Panc1 (cell line): ENCODE results near the gene MS4A3. TPM values are rescaled to one million over a fixed set of nuclear protein-coding genes. Genes with fewer than 3 reads are reported as not detected.
"Not testable (repeated sequence)": the region's sequence is repeated elsewhere in the genome, so short reads cannot be mapped to it uniquely, and the experiment has no call there.

Experiments
- ATAC-seq: fragments of 200-7000 bp; cut with Tn5 transposase; 2 replicates; pipeline ENCODE4 v1.9.1; 2020; ENCODE audit warnings: mild to moderate bottlenecking, moderate library complexity
- BruUV-seq: library from RNA; stranded (reverse); fragments of 400-500 nt; replicated peaks from 2 replicates; lab custom pipeline; 2021; lab: Mats Ljungman, UMichigan
- CTCF ChIA-PET: fragments of 300-600 bp; sonication (Branson Sonifier 250); formaldehyde crosslinking; loops from one replicate; lab custom pipeline; 2022; ENCODE audit warnings: antibody characterized with exemption; lab: Charles Lee
- POLR2A ChIA-PET: fragments of 300-600 bp; sonication (Branson Sonifier 250); formaldehyde crosslinking; loops from one replicate; lab custom pipeline; 2022; ENCODE audit warnings: antibody characterized with exemption; lab: Charles Lee
- DNase-seq: peaks from one replicate; pipeline ENCODE4 v3.0.0-alpha.2; 2010; ENCODE audit warnings: low read depth, low spot score
- H3K27ac ChIP-seq: 2 replicates; pipeline ENCODE4 v1.5.1; 2011; ENCODE audit warnings: mild to moderate bottlenecking, low read length, inconsistent platforms
- H3K27me3 ChIP-seq: fragments of 200-500 bp; sonication (Bioruptor generic); 2 replicates; pipeline ENCODE4 v1.6.0; 2014; ENCODE audit warnings: low read length, inconsistent platforms; ENCODE audit not compliant: control insufficient read depth, insufficient read depth
- H3K36me3 ChIP-seq: fragments of 200-500 bp; sonication (Bioruptor generic); 2 replicates; pipeline ENCODE4 v1.5.1; 2014; ENCODE audit warnings: inconsistent platforms, mild to moderate bottlenecking, low read length, moderate library complexity; ENCODE audit not compliant: control insufficient read depth, insufficient read depth
- H3K4me1 ChIP-seq: 2 replicates; pipeline ENCODE4 v1.5.1; 2011; ENCODE audit warnings: inconsistent platforms, mild to moderate bottlenecking, low read length, moderate library complexity; ENCODE audit not compliant: control insufficient read depth, insufficient read depth
- H3K4me3 ChIP-seq, 2 experiments: 2 replicates each; pipeline ENCODE4 v1.5.1; 2011 to 2012; ENCODE audit warnings: low read depth in 2 of 2, low read length in 2 of 2, mild to moderate bottlenecking in 2 of 2, inconsistent platforms in 1 of 2, moderate library complexity in 1 of 2
- H3K9me3 ChIP-seq: fragments of 200-500 bp; sonication (Bioruptor generic); 2 replicates; pipeline ENCODE4 v1.5.1; 2014; ENCODE audit warnings: low read depth, mild to moderate bottlenecking, inconsistent platforms, low read length, moderate library complexity; ENCODE audit not compliant: control insufficient read depth, insufficient read depth
- POLR2AphosphoS5 ChIP-seq: IDR thresholded peaks from 2 replicates; pipeline ENCODE4 v1.6.1; 2012; ENCODE audit warnings: mild to moderate bottlenecking, low read depth, low read length, moderate library complexity
- SIN3A ChIP-seq: IDR thresholded peaks from 2 replicates; pipeline ENCODE4 v1.6.1; 2012; ENCODE audit warnings: low read depth, mild to moderate bottlenecking, low read length, moderate library complexity, borderline replicate concordance; ENCODE audit not compliant: insufficient read depth
- TCF7L2 ChIP-seq: IDR thresholded peaks from 2 replicates; pipeline ENCODE4 v1.6.1; 2011; ENCODE audit warnings: mild to moderate bottlenecking, low read depth, low read length, inconsistent platforms
- in situ Hi-C: cut with HindIII; loops from 2 replicates; pipeline ENCODE4 v1.10.0; 2016; ENCODE audit warnings: low sequenced_read_pairs, low pct_unique_long_range_greater_than_20kb
- intact Hi-C: fragments of 100-400 bp; cut with micrococcal nuclease; formaldehyde crosslinking; loops from one replicate; pipeline ENCODE4 v1.10.0; 2022; ENCODE audit not compliant: unreplicated experiment
- total RNA-seq: library from RNA; stranded (reverse); gene quantifications from one replicate; pipeline ENCODE4 v1.2.1, GENCODE V29; 2021; ENCODE audit not compliant: unreplicated experiment
- TF ChIP-seq, protein P1 (sequence below): fragments of 450-650 bp; IDR thresholded peaks from 2 replicates; pipeline ENCODE4 v1.5.1; 2017; ENCODE audit warnings: mild to moderate bottlenecking
- TF ChIP-seq, protein P2 (sequence below), 2 experiments: IDR thresholded peaks; 2 replicates each; pipeline ENCODE4 v1.6.1; 2011 to 2012; ENCODE audit warnings: low read depth in 2 of 2, control low read depth in 1 of 2, low read length in 1 of 2, mild to moderate bottlenecking in 1 of 2, moderate library complexity in 1 of 2; ENCODE audit not compliant: insufficient read depth in 1 of 2

Gene MS4A3
- total RNA-seq, 1 experiment from 2014 or later, result 0.13 TPM

DNA sequence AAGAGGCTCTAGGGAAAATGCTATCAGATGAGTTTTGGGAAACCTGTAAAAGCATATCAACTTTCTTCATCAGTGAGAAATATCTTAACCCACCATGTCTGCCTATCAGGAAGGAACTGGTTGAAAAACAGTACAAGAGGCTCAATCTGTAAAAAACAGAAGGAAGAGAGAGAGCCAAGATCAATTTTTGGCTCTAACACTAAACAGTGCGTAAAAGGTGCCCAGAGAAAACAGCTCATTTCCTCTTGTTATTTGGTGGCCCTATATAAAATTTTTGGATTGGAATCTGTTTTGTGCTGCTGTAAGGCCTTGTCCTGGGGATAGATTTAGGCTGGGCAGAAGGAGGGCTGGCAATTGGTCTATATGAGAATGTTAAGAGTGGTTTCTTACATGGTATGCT is 44.1 kb downstream of the MS4A3 start:
- ChIA-PET POLR2A (no interaction called here), CTCF (no interaction called here)
- intact Hi-C loops (no loop called here), in situ Hi-C loops (no loop called here)
- Histone ChIP-seq H3K27me3 (no peaks in the 10 kb centered on the region), H3K36me3 (no peaks in the 10 kb centered on the region), H3K27ac (no peak overlapping the region), H3K4me3 (no peak overlapping the region), H3K4me1 (no peaks in the 10 kb centered on the region), H3K9me3 (no peaks in the 10 kb centered on the region)
- no TSS peak for BruUV-seq
- no peak for ATAC-seq
- DNase-seq, result no peak
- TF ChIP-seq, protein P1, sequence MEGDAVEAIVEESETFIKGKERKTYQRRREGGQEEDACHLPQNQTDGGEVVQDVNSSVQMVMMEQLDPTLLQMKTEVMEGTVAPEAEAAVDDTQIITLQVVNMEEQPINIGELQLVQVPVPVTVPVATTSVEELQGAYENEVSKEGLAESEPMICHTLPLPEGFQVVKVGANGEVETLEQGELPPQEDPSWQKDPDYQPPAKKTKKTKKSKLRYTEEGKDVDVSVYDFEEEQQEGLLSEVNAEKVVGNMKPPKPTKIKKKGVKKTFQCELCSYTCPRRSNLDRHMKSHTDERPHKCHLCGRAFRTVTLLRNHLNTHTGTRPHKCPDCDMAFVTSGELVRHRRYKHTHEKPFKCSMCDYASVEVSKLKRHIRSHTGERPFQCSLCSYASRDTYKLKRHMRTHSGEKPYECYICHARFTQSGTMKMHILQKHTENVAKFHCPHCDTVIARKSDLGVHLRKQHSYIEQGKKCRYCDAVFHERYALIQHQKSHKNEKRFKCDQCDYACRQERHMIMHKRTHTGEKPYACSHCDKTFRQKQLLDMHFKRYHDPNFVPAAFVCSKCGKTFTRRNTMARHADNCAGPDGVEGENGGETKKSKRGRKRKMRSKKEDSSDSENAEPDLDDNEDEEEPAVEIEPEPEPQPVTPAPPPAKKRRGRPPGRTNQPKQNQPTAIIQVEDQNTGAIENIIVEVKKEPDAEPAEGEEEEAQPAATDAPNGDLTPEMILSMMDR, result no peak
- no peak for TF ChIP-seq SIN3A
- TF ChIP-seq, protein P2, sequence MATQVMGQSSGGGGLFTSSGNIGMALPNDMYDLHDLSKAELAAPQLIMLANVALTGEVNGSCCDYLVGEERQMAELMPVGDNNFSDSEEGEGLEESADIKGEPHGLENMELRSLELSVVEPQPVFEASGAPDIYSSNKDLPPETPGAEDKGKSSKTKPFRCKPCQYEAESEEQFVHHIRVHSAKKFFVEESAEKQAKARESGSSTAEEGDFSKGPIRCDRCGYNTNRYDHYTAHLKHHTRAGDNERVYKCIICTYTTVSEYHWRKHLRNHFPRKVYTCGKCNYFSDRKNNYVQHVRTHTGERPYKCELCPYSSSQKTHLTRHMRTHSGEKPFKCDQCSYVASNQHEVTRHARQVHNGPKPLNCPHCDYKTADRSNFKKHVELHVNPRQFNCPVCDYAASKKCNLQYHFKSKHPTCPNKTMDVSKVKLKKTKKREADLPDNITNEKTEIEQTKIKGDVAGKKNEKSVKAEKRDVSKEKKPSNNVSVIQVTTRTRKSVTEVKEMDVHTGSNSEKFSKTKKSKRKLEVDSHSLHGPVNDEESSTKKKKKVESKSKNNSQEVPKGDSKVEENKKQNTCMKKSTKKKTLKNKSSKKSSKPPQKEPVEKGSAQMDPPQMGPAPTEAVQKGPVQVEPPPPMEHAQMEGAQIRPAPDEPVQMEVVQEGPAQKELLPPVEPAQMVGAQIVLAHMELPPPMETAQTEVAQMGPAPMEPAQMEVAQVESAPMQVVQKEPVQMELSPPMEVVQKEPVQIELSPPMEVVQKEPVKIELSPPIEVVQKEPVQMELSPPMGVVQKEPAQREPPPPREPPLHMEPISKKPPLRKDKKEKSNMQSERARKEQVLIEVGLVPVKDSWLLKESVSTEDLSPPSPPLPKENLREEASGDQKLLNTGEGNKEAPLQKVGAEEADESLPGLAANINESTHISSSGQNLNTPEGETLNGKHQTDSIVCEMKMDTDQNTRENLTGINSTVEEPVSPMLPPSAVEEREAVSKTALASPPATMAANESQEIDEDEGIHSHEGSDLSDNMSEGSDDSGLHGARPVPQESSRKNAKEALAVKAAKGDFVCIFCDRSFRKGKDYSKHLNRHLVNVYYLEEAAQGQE (IDR thresholded peaks at IDR 0.05; ENCODE audit: insufficient read depth in 1 of 2, low read depth in 2 of 2, low read length in 1 of 2), result no peak
- TF ChIP-seq TCF7L2, result no peak
- TF ChIP-seq POLR2AphosphoS5, result no peak

- H3K4me3 ChIP-seq, ATAC-seq, BruUV-seq, H3K36me3 ChIP-seq, H3K27ac ChIP-seq, in situ Hi-C loops, CTCF ChIA-PET, intact Hi-C loops, H3K27me3 ChIP-seq, DNase-seq, H3K9me3 ChIP-seq, POLR2A ChIA-PET, H3K4me1 ChIP-seq: not testable (repeated sequence)
These were observed 44.9 kb downstream of the MS4A3 start for GRCh38 chr11:60101368-60101767.

DNA sequence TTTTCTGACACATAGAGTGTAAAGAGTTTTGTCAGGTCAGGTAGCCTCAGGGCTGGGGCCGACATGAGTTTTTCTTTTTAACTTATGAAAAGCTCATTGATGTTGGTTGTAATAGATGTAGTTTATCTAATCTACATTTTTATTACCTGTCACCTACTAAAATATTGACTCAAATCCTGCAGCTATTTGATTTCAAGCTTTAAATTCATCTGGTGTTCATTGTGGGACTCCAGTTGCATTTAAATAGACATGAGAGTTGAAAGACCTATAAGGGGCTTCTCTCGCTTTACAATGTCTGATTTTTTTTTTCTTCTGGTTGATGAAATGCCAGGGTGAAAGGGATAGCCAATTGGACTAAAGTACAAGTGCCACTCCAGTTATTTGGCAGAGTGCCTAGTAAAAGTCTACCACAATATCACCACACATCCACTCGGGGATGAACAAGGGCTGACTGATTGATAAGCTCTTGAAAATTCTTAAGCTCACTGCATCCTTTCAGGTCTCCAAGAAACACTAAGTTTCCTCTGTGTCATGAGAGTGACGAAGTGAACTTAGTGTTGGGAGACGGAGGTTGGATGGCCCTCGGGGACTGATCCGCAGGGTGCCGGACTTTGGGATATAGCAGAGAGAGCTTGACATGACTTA is 48.1 kb downstream of the MS4A3 start:
- H3K9me3 ChIP-seq, CTCF ChIA-PET, POLR2A ChIA-PET: not testable (repeated sequence)

DNA sequence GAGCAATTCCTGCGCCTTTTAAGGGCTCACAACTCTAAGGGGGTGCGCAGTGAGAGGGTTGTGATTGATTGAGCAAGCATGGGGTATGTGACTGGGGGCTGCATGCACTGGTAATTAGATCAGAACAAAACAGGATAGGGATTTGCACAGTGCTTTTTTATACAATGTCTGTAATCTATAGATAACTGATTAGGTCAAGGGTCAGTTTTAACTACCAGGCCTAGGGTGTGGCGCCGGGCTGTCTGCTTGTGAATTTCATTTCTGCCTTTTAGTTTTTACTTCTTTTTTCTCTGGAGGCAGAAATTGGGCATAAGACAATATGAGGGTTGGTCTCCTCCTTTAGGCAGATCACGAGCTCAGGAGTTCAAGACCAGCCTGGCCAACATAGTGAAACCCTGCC is 52.2 kb downstream of the MS4A3 start:
- intact Hi-C loops, BruUV-seq, H3K27ac ChIP-seq, H3K4me3 ChIP-seq, H3K27me3 ChIP-seq, H3K9me3 ChIP-seq, H3K36me3 ChIP-seq, ATAC-seq, H3K4me1 ChIP-seq, POLR2A ChIA-PET, in situ Hi-C loops, CTCF ChIA-PET, DNase-seq: not testable (repeated sequence)

More for the DNA sequence above, 48.1 kb downstream of the MS4A3 start:
- ATAC-seq, H3K36me3 ChIP-seq, H3K27ac ChIP-seq, DNase-seq, BruUV-seq, H3K4me3 ChIP-seq, intact Hi-C loops, in situ Hi-C loops, H3K4me1 ChIP-seq, H3K27me3 ChIP-seq: not testable (repeated sequence)
